IPS-18c (cell line): ENCODE measurements around the gene CDC45.

Source experiments
- H3K4me3 ChIP-seq: 2 replicates; pipeline ENCODE4 v1.7.0; 2013; ENCODE audit warnings: low read depth, mild to moderate bottlenecking, low read length, moderate library complexity; ENCODE audit not compliant: insufficient read depth
- H3K9me3 ChIP-seq: one replicate; pipeline ENCODE4 v1.6.1; 2013; ENCODE audit warnings: mild to moderate bottlenecking, low read length, moderate library complexity; ENCODE audit not compliant: control insufficient read depth, insufficient read depth

CDC45 gene

DNA sequence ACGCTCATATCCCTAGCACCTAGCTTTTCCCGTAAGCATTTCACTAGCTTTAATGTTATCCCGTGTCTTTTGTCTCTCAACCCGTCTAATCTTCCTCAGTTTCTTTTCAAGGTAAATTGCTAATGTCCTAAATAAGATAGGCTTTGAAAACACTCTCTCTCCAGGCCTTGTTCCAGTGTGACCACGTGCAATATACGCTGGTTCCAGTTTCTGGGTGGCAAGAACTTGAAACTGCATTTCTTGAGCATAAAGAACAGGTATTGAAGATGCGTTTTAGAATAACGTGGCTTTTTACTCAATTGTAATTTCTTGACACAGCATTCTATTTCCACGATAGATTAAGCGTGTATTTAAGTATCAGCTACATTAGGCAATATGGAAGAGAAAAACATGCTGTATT, 1.1 kb downstream of the CDC45 start:
- Histone ChIP-seq H3K9me3 (no peaks in the 10 kb centered on the region), H3K4me3 (peak overlapping the region; percentile 81)

DNA sequence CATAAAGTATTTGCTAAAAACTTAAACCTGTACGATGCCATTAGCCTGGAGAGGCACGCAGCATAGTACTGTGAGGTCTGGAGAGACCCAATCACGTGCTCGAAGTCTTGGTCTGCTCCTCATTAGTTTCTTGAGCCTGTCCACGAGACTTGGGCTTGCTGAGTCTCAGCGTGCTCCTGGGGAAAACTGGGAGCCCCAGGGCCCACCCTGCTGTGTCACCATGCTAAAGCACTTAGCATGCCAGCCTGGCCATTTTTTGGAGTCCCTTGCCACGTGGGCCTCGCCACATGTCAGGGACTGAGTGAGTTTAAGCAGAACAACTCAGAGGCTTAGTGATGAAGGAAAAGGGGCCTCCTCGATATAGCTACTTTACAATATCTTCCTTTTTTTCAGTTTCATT, 2.6 kb downstream of the CDC45 start:
- Histone ChIP-seq H3K4me3 (no peak overlapping the region), H3K9me3 (no peaks in the 10 kb centered on the region)

DNA sequence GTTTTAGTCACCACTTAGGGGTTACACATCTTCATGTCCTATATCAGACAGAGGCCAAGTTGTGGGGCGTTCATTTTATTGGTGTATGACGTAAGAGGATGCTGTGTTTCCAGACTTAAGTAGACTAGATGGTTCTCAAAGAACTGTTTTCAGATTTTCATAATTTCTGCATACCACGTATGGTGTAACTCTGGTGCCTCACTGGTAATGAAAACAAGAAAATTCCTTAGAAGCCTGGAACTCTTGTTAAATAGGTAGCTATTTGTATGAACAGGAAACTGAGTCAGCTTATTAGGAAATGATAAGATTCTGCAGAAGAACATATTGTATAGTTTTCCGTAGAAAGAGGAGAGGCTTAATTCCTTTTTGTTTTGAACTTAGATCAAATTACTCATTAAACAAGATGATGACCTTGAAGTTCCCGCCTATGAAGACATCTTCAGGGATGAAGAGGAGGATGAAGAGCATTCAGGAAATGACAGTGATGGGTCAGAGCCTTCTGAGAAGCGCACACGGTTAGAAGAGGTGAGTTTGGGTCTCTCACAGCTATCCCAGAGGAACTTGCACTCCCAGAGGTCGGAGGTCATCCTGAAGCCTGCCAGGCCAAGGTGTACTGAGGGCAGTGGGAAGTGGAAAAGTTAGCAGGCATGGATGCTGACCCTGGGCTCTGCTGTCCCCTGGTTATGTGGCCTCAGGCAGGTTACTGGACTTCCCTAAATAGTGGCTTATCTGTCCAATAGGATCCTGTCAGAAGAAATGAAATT, 3.9 kb downstream of the CDC45 start:
- H3K9me3 ChIP-seq, result no peaks in the 10 kb centered on the region
- H3K4me3 ChIP-seq, result no peak overlapping the region

DNA sequence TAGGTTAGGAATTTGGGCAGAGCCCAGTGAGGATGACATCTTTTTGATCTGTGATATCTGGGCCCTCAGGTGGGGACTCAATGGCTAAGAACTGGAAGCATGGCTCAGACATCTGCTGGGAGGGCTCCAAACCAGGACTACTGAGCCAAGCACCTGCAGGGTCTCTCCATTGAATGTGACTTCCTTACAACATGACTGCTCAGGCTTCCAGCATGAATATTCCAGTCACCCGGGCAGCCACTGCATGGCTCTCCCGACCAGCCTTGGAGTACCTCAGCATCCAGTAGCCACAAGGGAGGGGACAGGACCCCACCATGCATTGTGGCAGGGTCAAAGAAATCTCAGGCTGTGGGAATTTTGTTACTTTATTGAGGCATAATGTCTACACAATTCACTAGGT, 8.6 kb downstream of the CDC45 start:
- Histone ChIP-seq H3K9me3 (no peaks in the 10 kb centered on the region), H3K4me3 (no peak overlapping the region)

DNA sequence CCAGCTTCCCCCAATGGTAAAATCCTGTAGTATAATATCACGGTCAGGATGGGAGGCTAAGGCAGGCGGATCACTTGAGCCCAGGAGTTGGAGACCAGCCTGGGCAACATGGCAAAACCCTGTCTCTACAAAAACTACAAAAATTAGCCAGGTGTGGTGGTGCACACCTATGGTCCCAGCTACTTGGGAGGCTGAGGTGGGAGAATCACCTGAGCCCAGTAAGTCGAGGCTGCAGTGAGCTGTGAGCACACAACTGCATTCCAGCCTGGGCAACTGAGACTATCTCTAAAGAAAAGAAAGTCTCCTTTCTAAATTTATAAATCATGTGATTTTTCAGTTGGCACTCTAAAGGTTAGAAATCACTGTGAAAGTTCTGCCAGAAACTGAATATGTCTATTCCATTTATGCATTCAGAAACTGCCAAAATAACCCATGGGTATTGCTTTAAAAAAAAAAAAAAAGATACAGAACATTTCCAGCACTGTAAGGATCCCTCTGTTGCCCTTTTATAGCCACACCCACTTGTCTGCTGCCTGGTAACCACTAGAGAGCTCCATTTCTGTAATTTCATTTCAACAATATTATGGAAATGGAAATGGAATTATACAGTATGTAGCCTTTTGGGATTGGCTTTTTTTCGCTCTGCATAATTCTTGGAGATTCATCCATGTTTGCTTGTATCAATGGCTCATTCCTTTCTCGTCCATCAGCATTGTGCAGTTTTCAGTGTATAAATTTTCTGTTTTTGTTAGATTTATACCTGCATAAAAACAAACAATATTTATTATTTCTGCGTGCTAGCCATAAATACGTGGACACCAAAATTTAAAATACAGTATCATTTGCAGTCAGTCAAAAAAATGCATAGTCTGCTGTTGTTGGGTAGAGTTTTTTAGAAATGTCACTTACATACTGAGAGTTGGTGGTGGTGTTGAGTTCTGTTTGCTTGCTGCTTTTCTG, 9.4 kb downstream of the CDC45 start:
- no peak overlapping the region for H3K4me3 ChIP-seq

DNA sequence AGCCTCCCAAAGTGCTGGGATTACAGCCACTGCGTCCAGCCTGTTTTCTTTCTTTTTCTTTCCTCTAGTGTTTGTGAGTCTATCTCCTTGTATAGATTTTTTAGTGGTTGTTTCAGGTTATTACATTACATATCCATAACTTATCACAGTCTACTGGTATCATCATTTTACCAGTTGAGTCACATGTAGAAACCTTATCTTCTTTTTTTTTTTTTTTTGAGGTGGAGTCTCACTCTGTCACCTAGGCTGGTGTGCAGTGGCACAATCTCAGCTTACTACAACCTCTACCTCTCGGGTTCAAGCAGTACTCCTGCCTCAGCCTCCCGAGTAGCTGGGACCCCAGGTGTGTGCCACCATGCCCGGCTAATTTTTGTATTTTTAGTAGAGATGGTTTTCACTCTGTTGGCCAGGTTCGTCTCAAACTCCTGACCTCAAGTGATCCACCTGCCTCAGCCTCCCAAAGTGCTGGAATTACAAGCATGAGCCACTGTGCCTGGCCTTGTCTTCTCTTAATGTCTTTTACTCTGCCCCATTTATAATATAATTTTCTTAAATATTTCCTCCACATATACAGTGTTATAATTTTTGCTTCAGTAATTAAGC, 11.0 kb downstream of the CDC45 start:
- Histone ChIP-seq H3K9me3 (no peaks in the 10 kb centered on the region), H3K4me3 (no peak overlapping the region)

More for the DNA sequence above, 9.4 kb downstream of the CDC45 start:
- H3K9me3 ChIP-seq, result no peaks in the 10 kb centered on the region

DNA sequence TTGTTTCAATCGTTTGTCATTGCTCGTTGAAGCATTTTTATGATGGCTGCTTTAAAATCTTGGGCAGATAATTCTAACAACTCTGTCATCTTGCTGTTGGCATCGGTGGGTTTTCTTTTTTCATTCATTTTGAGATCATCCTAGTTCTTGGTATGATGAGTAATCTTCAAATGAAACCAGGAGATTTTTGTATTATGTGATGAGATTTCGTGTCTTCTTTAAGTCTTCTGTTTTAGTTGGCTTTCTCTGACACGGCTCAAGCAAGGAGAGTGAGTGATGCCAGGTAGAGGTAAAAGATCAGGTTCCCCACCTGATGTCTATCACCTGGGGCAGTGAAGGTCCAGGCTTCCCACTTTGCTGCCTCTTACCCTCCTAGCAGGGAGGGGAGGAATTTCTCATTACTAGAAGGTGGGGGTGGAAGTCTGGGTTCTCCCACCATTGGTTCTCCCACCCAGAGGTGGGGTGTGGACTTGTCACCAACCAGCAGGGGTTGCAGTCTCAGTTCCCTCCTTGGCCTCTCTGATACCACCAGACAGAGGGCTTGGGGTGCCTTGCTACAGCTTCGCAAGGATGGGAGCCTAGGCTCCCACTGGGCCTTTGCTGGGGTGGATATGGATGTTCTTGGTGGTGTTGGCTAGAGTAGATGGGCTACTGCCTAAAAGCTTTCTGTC, 12.9 kb downstream of the CDC45 start:
- Histone ChIP-seq H3K4me3 (no peak overlapping the region), H3K9me3 (no peaks in the 10 kb centered on the region)

DNA sequence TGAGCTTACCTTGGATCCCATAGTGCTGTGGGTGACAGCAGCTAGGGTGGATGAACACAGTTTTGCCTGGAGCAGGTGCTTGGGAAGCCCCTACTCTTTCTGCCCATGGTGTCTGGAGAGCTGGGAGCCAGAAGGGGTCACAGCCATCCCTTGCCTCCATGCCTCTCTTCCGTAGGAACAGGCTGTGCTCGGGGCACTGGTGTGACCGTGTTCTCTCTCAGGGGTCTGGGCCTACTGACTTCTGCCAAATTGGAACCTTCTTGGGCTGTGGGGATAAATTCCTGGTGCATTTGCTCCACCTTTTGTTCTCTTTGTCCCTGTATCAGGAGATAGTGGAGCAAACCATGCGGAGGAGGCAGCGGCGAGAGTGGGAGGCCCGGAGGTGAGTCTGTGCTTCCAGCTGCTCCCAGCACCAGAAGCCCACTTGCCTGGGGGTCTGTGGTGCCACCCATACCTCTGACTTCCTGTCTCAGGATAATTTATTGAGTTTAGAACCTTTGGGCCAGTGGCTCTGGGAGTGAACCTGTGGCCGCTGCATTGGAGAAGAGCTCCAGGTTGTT, 14.4 kb downstream of the CDC45 start:
- no peak overlapping the region for H3K4me3 ChIP-seq
- no peaks in the 10 kb centered on the region for H3K9me3 ChIP-seq

DNA sequence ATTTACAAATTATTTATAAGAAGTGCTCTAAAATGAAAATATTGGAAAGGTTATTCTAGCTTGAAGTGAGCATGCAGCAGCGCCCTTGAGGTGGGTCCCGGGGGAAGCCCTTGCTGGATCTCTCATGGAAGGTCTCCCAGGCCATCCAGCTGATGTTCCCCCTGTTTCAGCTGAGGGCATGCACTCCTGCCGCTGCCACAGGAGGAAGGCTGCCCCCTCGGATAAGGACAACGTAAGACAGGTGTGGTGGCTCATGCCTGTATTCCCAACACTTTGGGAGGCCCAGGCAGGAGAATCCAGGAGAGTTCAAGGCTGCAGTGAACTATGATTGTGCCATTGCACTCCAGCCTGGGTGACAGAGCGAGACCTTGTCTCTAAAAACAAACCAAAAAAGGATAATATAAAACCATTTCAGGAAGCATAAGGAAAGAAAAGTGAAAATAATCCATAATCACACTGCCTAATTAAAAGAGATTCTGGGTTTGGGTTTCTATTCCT, 15.0 kb downstream of the CDC45 start:
- Histone ChIP-seq H3K4me3 (no peak overlapping the region), H3K9me3 (no peaks in the 10 kb centered on the region)

DNA sequence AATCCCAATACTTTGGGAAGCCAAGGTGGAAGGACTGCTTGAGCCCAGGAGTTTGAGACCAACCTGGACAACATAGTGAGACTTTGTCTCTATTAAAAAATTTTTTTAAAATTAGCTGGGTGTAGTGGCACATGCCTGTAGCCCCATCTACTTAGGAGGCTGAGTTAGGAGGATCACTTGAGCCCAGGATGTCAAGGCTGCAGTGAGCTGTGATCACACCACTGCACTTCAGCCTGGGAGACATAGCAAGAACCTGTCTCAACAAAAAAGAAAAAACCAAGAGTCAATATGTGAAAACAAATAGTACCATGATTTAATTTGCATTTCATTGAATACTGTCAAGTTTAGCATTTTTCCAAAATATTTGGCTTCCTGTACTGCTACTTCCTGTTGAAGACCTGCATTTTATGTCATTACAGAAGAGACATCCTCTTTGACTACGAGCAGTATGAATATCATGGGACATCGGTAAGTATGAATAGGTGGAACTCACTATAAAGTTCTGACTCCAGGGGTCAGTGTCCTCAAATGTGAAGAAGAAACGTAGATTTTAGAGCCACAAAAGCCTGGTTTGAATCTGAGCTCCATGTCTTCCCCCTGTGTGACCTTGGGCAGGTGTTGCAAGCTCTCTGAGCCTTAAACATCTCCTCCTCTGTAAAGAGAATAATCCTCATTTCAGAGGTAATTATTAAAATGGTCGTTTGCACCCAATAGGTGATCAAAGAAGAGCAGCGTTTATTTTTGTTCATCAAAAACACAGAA, 16.0 kb downstream of the CDC45 start:
- H3K4me3 ChIP-seq, result no peak overlapping the region
- no peaks in the 10 kb centered on the region for H3K9me3 ChIP-seq

DNA sequence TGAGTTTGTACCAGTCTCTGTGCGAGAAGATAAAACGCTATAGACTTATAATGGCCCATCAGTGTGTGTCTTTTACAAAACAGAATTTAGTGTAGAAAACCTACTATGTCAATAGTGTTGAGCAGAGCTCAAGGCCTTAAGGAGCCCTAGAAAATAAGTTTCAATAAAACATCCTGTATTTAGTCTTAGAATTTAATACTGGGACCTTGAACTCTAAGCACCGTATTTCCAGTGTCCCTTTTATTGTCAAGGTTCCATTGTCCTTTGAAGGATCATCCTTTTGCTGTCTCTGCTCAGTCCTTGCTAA, 16.6 kb downstream of the CDC45 start:
- H3K9me3 ChIP-seq, result no peaks in the 10 kb centered on the region
- no peak overlapping the region for H3K4me3 ChIP-seq

DNA sequence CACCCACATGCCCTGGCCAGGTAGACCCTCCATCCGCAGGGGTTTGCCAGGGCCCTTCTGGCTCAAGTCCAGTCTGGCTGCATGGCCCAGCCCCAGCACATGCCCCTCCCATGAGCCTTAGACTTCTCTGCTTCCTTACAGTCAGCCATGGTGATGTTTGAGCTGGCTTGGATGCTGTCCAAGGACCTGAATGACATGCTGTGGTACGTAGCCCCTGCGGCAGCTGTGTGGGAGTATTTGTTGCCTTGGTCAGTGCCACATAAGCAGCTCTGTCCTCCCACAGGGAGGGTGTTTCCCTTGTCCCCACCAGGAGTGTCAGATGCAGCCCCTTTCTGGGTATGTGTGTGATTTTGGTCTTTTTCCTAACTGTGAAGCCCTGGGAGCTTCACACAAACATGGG, 17.5 kb downstream of the CDC45 start:
- no peak overlapping the region for H3K4me3 ChIP-seq
- no peaks in the 10 kb centered on the region for H3K9me3 ChIP-seq

DNA sequence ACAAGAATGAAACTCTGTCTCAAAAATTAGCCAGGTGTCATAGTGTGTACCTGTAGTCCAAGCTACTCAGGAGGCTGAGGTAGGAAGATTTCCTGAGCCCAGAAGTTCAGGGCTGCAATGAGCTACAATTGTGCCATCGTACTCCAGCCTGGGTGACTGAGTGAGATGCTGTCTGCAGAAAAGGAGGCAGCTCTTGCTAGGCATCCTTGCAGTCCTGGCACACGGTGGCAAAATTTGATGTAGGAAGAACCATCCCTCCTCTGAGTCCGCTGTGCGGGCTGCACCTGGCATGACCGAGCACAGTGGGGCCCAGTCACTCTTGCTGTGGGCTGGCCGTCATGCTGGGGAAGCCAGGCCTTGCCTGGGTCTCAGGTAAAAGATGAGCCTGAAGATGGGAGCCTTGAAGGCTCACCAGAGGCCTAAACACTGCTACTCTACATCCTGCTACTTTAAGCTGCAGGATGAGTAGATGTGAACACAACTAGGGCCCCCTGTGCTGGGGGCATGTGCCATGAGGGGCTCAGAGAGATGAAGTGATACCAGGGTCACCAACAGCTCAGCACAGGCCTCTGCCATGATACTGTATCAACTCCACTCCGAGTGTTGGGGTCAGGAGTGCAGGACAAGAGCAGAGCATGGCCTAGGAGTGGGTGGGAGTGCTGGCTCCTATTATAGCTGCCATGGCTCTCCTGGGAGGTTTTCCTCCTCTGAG, 18.6 kb downstream of the CDC45 start:
- Histone ChIP-seq H3K4me3 (no peak overlapping the region), H3K9me3 (no peaks in the 10 kb centered on the region)

DNA sequence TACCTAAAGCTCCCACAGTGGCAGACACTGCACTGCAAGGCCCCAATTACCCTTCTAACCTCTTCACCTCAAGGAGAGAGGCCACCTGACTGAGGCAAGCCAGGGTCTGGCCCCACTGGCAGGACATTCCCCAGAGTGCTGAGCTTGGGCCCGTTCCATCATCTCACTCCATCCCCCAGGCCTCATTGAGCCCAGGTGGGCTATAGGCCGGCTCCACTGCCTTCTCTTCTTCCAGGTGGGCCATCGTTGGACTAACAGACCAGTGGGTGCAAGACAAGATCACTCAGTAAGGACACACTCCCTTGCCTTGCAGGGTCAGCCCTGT, 19.1 kb downstream of the CDC45 start:
- Histone ChIP-seq H3K9me3 (no peaks in the 10 kb centered on the region), H3K4me3 (no peak overlapping the region)

DNA sequence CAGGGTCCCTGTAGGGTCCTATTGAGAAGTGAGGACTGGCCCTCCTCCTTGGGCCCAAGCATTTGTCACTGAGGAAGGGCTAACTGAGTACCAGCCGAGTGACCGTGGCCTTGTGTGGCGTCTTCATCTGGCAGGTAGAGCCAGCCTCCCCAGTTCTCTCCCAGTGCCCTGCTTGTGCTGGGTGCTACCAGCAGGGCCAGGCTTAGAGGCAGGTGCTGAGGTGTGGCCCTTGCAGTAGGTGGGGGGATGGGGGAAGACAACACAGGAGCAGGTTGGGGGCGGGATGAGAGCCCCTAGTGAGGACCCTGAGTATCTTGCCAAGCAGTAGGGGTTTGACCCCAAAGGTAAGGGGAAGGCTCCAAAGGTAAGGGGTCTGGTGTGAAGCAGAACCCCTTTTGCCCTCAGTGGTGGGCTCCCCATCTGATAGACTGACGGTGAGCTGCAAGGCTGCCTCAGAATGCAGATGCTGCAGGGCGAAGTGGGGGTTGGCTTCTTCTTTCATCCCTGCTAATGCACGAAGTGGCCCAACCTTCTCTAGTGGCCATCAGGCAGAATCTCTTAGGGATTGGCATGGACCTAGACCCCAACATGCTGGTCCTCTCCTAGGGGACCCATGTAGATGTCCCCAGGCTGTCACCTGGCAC, 19.6 kb downstream of the CDC45 start:
- H3K4me3 ChIP-seq, result no peak overlapping the region
- H3K9me3 ChIP-seq, result no peaks in the 10 kb centered on the region

DNA sequence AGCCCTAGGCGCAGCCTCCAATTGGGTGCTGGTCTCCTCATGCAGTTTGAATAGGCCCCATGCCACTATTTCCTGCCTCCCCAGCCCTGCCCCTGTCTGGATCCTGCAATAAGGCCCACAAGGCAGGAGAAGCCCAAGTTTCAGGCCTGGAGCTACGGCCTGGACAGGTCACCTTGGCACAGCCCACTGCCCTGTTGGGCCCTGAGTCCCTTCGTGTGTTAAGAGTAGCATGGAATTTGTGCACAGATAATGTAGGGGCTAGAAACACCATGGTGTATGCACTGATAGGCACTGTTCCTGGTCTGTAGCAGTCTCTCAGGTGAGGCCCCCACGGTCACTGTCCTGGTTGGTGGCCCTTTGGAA, 20.1 kb downstream of the CDC45 start:
- Histone ChIP-seq H3K4me3 (no peak overlapping the region), H3K9me3 (no peaks in the 10 kb centered on the region)
